Omental fat pad (tissue), 4 donors: ENCODE results near the gene IPO9. TPM values are rescaled to one million over a fixed set of nuclear protein-coding genes. Genes with fewer than 3 reads are reported as not detected.

Experiments used
- ATAC-seq: fragments of 150-250 bp; one replicate; pipeline ENCODE4 v1.9.1; 2016; ENCODE audit warnings: mild to moderate bottlenecking, moderate library complexity; ENCODE audit not compliant: low FRiP score
- DNase-seq: peaks from one replicate; pipeline ENCODE4 v3.0.0-alpha.2; 2019; ENCODE audit warnings: low spot score
- total RNA-seq, 4 donors: library from RNA; depleted of rRNA; stranded (reverse); fragments of >200 nt; gene quantifications; one replicate each; pipeline ENCODE4 v1.1.0, GENCODE V29; 2016
- TF ChIP-seq, protein P1 (sequence below), 3 donors: fragments of 450-650 bp; IDR thresholded peaks; one replicate each; pipeline ENCODE4 v1.5.1; 2016 to 2017; ENCODE audit warnings: antibody characterized with exemption in 3 of 3, mild to moderate bottlenecking in 3 of 3, moderate library complexity in 2 of 3

The IPO9 gene
- total RNA-seq, 4 donors from 2014 or later = 13.4 to 19.7 (median 17.4) TPM

DNA sequence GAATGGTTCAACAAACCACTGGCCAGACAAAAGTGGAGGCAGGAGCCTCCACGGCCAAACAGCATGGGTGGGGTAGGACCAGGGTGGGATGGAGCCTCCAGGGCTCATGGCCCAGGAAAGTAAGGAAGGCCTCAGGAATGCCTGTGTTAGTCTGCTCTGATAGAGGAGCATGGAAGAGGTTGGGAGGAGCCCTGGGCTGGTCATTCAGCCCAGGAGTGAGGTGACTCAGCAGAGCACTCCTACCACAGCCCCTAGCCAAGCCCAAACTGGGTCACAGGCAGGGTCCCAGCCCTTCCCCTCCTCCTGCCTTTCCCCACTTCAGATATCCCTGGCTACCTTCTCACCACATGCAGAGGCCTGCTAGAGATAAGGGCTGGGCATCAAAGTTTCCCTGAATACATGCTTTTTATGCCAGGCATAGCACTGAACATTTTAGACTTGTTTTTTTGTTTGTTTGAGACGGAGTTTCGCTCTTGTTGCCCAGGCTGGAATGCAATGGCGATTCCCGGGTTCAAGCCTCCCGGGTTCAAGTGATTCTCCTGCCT lies 56.6 kb downstream of the IPO9 start:
- ATAC-seq = peak; percentile 65
- no peak for DNase-seq
- TF ChIP-seq, protein P1, sequence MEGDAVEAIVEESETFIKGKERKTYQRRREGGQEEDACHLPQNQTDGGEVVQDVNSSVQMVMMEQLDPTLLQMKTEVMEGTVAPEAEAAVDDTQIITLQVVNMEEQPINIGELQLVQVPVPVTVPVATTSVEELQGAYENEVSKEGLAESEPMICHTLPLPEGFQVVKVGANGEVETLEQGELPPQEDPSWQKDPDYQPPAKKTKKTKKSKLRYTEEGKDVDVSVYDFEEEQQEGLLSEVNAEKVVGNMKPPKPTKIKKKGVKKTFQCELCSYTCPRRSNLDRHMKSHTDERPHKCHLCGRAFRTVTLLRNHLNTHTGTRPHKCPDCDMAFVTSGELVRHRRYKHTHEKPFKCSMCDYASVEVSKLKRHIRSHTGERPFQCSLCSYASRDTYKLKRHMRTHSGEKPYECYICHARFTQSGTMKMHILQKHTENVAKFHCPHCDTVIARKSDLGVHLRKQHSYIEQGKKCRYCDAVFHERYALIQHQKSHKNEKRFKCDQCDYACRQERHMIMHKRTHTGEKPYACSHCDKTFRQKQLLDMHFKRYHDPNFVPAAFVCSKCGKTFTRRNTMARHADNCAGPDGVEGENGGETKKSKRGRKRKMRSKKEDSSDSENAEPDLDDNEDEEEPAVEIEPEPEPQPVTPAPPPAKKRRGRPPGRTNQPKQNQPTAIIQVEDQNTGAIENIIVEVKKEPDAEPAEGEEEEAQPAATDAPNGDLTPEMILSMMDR (IDR thresholded peaks at IDR 0.05) = no peak

DNA sequence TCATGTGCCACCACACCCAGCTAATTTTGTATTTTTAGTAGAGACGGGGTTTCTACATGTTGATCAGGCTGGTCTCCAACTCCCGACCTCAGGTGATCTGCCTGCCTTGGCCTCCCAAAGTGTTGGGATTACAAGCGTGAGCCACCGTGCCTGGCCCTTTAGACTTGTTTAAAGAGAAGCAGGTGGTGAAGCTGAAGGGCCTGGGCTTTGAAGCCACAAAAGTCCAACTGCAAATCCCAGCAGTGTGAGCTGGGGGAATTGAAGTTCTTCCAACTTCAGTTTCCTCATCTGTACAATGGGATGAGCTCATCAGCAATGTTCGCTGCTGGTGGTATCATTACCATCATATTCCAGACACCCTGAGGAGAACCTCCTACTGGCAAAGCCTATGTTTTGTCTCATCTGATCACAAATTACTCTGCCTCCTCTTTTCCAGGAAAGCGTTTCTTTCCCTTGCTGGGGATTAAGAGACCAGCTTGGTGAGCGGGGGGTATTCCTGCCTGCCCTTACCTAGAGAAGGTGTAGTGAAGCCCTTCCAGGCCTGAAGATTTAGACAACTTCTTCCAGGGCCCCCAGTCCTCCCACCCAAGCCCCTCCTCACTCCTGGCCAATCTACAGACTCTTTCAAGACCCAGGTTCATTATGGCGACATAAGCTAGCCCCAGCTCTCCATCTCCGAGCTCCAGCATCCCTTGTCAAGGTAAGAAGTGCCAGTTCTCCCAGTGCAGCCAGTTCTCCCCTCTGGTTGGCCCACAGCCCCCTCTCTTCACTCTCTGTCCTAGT lies 57.3 kb downstream of the IPO9 start:
- DNase-seq (no peak), ATAC-seq (no peak)
- TF ChIP-seq, protein P1 (IDR thresholded peaks at IDR 0.05) = no peak

DNA sequence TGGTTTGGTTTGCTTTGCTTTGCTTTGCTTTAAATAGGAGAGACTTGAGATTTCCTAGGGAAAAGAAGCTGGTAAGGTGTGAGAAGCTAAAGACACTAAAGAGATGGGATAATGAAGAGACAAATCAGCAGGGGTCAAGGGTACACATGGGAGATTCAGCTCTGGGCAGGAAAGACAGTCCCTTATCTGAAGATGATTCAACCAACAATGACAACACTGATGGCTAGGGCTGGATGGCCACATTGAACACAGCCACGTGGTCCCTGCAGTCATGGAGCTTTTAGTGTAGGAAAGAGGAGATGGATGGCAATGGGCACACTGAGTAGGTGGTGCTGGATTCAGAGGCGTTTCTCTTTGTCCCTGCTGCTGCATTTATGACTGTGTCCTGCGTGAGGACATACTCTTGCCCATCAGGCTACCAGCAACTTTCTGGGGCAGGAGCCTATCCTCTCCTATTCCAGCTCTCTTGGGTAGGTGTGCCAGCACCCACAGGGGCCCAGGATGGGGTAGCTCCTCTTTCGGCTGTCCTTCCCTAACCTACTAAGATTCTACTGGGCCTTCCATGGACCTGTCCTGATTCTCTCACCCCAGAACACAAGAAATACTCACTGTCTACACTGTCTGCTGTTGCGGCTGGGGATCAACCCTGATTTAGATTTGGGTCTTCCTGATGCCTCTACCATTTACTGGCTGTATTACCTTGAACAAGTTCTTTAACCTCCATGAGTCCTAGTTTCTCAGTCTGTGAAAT lies 58.3 kb downstream of the IPO9 start:
- DNase-seq = no peak
- no peak for ATAC-seq
- TF ChIP-seq, protein P1 (IDR thresholded peaks at IDR 0.05) = no peak

DNA sequence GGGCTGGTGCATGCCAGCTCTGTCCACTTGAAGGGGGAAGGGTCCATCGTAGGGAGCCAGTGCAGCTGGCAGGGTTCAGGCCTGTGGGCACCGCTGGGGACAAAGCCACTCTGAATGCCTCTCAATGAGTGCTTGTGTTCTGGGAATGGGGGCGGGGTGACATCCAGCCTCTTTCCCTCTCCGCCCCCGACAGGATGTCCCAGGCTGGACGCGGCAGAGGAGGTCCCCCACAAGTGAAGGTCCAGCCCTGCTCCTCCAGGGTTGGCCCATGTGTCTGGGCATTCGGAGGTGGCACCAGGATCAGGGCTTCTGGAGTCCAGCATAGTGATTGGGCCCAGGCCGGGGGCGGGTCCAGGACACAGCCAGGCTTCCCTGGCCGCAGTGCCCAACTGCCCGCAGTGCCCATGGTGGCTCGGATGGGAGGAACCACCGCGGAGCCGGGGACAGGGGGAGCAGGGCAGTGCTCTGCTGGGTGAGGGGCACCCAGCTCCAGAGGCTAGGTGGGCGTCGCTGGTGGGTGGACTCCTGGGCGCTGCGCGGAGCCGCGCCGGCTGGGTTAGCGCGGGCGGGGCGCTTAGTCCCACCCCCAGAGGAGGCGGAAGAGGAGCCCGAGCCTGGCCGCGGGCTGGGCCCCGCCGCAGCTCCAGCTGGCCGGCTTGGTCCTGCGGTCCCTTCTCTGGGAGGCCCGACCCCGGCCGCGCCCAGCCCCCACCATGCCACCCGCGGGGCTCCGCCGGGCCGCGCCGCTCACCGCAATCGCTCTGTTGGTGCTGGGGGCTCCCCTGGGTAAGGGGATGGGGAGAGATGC lies 59.5 kb downstream of the IPO9 start, which contains the start of gene SHISA4:
TSS of gene SHISA4 (plus strand) at position 617 of the 808 bp plus-strand sequence. CDS start at position 714, 97 bp downstream.
- ATAC-seq = peak; percentile 74
- DNase-seq = no peak
- TF ChIP-seq, protein P1 (IDR thresholded peaks at IDR 0.05) = no peak

DNA sequence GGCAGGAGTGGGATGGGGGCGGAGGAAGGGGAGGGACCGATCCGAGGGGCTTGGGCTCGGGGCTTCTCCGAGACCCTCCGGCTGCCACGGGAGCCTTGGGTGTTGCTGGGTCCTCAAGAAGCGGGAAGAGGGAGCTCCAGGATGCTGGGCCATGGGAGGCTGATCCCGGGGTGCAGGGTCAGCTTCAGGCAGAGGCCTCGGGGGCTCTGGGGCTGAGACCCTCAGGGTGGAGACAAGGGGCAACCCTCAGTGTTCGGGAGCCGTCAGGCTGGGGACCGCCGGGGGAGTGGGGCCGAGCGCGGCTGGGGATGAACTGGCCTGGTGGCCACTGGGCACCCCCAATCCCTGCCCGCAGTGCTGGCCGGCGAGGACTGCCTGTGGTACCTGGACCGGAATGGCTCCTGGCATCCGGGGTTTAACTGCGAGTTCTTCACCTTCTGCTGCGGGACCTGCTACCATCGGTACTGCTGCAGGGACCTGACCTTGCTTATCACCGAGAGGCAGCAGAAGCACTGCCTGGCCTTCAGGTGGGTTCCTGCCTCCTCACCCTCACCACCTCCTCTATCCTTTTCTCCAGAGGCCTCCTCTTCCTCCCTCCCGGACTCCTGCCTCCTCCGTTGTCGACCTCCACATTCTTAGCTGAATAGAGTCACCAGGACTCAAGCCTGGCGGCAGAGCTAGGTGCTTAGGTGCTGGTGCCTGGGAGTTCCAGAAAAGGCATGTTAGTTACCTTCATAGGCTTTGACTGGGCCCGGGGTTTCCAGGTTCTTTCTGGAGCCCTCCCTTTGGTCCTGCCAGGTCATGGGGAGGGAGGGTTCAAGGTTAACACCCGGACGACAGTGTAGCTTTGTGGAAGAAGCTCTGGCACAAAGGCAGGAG lies 60.4 kb downstream of the IPO9 start:
- DNase-seq (no peak), ATAC-seq (no peak)
- TF ChIP-seq, protein P1 (IDR thresholded peaks at IDR 0.05) = no peak

DNA sequence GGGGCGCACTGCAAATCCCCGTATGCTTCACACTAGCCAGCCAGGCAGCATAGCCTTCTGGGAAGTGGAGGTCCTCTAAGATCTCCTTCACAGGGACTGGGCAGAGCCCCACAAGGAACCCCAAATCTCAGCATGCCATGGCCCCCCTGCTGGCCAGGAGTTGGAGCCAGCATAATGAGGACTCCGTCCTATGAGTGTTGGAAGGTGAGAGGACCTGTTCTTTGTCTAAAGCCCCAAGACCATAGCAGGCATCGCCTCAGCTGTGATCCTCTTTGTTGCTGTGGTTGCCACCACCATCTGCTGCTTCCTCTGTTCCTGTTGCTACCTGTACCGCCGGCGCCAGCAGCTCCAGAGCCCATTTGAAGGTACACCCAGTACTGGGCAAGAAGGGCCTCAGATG lies 61.3 kb downstream of the IPO9 start:
- DNase-seq (no peak), ATAC-seq (no peak)
- TF ChIP-seq, protein P1 (IDR thresholded peaks at IDR 0.05) = no peak
